ENCODE measurements around the gene CPA1. TPM values are rescaled to one million over a fixed set of nuclear protein-coding genes. Genes with fewer than 3 reads are reported as not detected.

The CPA1 gene
- total and polyA plus RNA-seq, 8 donors, result 0.34 to 1.5 (median 0.88) TPM; not detected in 1

- Histone ChIP-seq H3K27me3 (no peaks in the 10 kb centered on the region), H3K4me3 (no peak overlapping the region), H3K9me3 (peaks cover 0 to 3% of the 10 kb centered on the region in 2 donors), H3K27ac (no peak overlapping the region), H3K4me1 (peaks cover 2 to 12% of the 10 kb centered on the region in 2 donors), H3K36me3 (no peaks in the 10 kb centered on the region)
- intact Hi-C loops (cut with DNase I), result no loop called here
- ATAC-seq, result no peak
- peak in 2 of 4 donors; percentile 6 to 46 for DNase-seq
- TF ChIP-seq, protein P1, sequence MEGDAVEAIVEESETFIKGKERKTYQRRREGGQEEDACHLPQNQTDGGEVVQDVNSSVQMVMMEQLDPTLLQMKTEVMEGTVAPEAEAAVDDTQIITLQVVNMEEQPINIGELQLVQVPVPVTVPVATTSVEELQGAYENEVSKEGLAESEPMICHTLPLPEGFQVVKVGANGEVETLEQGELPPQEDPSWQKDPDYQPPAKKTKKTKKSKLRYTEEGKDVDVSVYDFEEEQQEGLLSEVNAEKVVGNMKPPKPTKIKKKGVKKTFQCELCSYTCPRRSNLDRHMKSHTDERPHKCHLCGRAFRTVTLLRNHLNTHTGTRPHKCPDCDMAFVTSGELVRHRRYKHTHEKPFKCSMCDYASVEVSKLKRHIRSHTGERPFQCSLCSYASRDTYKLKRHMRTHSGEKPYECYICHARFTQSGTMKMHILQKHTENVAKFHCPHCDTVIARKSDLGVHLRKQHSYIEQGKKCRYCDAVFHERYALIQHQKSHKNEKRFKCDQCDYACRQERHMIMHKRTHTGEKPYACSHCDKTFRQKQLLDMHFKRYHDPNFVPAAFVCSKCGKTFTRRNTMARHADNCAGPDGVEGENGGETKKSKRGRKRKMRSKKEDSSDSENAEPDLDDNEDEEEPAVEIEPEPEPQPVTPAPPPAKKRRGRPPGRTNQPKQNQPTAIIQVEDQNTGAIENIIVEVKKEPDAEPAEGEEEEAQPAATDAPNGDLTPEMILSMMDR (IDR thresholded peaks at IDR 0.05), result no peak
Observed at GRCh38 chr7:130365511-130366441, 14.5 kb upstream of the CPA1 start.

DNA sequence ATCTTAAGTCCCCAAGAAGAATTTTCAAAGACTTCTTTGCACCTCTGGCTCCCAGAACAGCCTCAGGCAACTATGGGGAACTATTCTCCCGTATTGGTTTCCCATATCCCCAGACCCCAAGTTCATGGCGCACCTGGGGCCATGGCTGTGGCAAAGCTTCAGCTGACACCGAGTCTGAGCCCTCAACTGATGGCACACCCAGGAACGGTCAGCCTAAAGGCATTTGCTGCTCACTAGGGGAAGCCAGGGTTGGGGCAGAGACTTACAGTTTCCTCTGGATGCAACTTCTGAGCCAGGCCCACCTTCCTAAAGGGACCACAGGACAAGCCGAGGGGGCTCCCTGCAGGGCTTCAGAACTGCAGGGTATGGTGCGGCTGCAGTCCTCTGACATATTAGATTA is 13.7 kb upstream of the CPA1 start:
- Histone ChIP-seq H3K4me1 (peaks cover 2 to 12% of the 10 kb centered on the region in 2 donors), H3K27me3 (no peaks in the 10 kb centered on the region), H3K36me3 (no peaks in the 10 kb centered on the region), H3K4me3 (no peak overlapping the region), H3K27ac (no peak overlapping the region), H3K9me3 (no peaks in the 10 kb centered on the region)
- intact Hi-C loops (cut with DNase I), result no loop called here
- DNase-seq (peak in 1 of 4 donors; percentile 10), ATAC-seq (no peak)
- TF ChIP-seq, protein P1 (IDR thresholded peaks at IDR 0.05), result no peak

GRCh38 chr7:130367088-130367755 is 13.1 kb upstream of the CPA1 start:
- Histone ChIP-seq H3K4me3 (no peak overlapping the region), H3K36me3 (no peaks in the 10 kb centered on the region), H3K27me3 (no peaks in the 10 kb centered on the region), H3K4me1 (peaks cover 2 to 12% of the 10 kb centered on the region in 2 donors), H3K9me3 (no peaks in the 10 kb centered on the region), H3K27ac (no peak overlapping the region)
- DNase-seq, result no peak
- intact Hi-C loops (cut with DNase I), result no loop called here
- TF ChIP-seq, protein P1 (IDR thresholded peaks at IDR 0.05), result no peak
- ATAC-seq, result no peak

GRCh38 chr7:130367836-130368746 is 12.2 kb upstream of the CPA1 start:
- intact Hi-C loops (cut with DNase I), result no loop called here
- ATAC-seq (no peak), DNase-seq (no peak)
- Histone ChIP-seq H3K4me3 (no peak overlapping the region), H3K27me3 (no peaks in the 10 kb centered on the region), H3K9me3 (no peaks in the 10 kb centered on the region), H3K4me1 (peaks cover 2 to 12% of the 10 kb centered on the region in 2 donors), H3K27ac (peak overlapping the region in 1 of 2 donors; percentile 34), H3K36me3 (no peaks in the 10 kb centered on the region)
- TF ChIP-seq, protein P1 (IDR thresholded peaks at IDR 0.05), result no peak
